Lung (tissue), 12 donors: Measurements from ENCODE around the gene PDXP. TPM values are rescaled to one million over a fixed set of nuclear protein-coding genes. Genes with fewer than 3 reads are reported as not detected.

Source experiments
- ATAC-seq: fragments of 200-7000 bp; cut with Tn5 transposase; one replicate; pipeline ENCODE4 v1.9.1; 2020; ENCODE audit warnings: moderate number of reproducible peaks; ENCODE audit not compliant: insufficient read depth, low FRiP score
- DNase-seq, 3 donors: peaks; one replicate each; pipeline ENCODE4 v3.0.0-alpha.2; 2013 to 2017
- H3K27ac ChIP-seq, 2 donors: one replicate each; pipeline ENCODE4 v1.5.1; 2013; ENCODE audit warnings: mild to moderate bottlenecking in 2 of 2, moderate library complexity in 2 of 2, control low read depth in 1 of 2, inconsistent platforms in 1 of 2, low read depth in 1 of 2, low read length in 1 of 2
- H3K27me3 ChIP-seq, 3 donors: one replicate each; pipeline ENCODE4 v1.5.1; 2013; ENCODE audit warnings: low read length in 2 of 3; ENCODE audit not compliant: control insufficient read depth in 3 of 3, insufficient read depth in 3 of 3
- H3K36me3 ChIP-seq, 4 donors: one replicate each; pipeline ENCODE4 v1.5.1; 2013; ENCODE audit warnings: low read length in 4 of 4, mild to moderate bottlenecking in 1 of 4, moderate library complexity in 1 of 4; ENCODE audit not compliant: control insufficient read depth in 4 of 4, insufficient read depth in 4 of 4
- H3K4me1 ChIP-seq, 5 donors: one replicate each; pipeline ENCODE4 v1.5.1; 2013; ENCODE audit warnings: low read length in 5 of 5, mild to moderate bottlenecking in 2 of 5, moderate library complexity in 1 of 5; ENCODE audit not compliant: control insufficient read depth in 5 of 5, insufficient read depth in 5 of 5
- H3K4me3 ChIP-seq: one replicate; pipeline ENCODE4 v1.5.1; 2013; ENCODE audit warnings: mild to moderate bottlenecking, control low read depth, moderate library complexity
- H3K9ac ChIP-seq, 2 donors: one replicate each; pipeline ENCODE4 v1.5.1; 2013; ENCODE audit warnings: low read length in 2 of 2, control low read depth in 1 of 2; ENCODE audit not compliant: insufficient read depth in 1 of 2
- H3K9me3 ChIP-seq, 4 donors: one replicate each; pipeline ENCODE4 v1.5.1; 2013; ENCODE audit warnings: low read length in 3 of 4, mild to moderate bottlenecking in 1 of 4, moderate library complexity in 1 of 4; ENCODE audit not compliant: control insufficient read depth in 4 of 4, insufficient read depth in 3 of 4
- WGBS, 2 donors: extraction: QIAGEN DNeasy Blood & Tissue Kit; methylation state at CpG; one replicate each; pipeline ENCODE4 v1.1.7; 2013; 5-methylcytosine and 5-hydroxymethylcytosine counted together
- polyA plus RNA-seq, 2 donors: library from polyadenylated mRNA; stranded (reverse); fragments of 200-250 nt; gene quantifications; one replicate each; pipeline ENCODE4 v1.2.1, GENCODE V29; 2013
- total RNA-seq, 2 donors: library from RNA; depleted of rRNA in 1 of 2; stranded (reverse); fragments of >200 nt in 1 of 2; gene quantifications; one replicate each; pipeline ENCODE4 v1.2.1, GENCODE V29; 2014 to 2021
- TF ChIP-seq, protein P1 (sequence below): IDR thresholded peaks from 2 replicates; pipeline ENCODE4 v1.5.1; 2012; ENCODE audit warnings: mild to moderate bottlenecking; ENCODE audit errors: control extremely low read depth, extremely low read depth
- donor health status: control.
- donor health status: control.
- donor health status: Bipolar disorder and iron deficiency.
- donor health status: healthy.
- donor health status: DM: yes; HTN: yes; CAD: no.

PDXP gene
- total and polyA plus RNA-seq, 4 donors, result 4.4 to 7.4 (median 6.5) TPM

DNA sequence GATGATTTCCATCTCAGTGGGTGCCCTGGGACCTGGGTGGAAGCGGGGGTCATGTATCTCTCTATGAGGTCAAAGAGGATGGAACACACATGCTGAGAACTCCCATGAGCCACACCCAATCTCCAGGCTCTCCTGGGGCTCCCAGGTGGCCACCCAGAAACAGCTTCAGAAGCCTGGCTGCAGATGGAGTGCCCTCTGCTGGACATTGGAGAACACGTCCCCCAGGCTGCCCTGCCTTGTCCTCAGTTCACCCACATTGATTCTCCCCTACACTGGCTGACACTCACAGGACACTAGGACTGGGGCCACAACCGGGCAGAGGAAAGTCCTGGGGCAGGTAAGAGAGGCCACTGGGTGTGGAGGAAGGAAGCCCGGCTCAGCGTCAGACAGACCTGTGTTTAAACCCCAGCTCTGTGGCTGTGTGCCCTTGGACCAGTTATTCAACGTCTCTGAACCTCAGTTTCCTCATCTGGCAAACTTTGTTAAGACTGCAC, 23.1 kb downstream of the PDXP start:
- Histone ChIP-seq H3K9ac (no peak overlapping the region), H3K27ac (no peak overlapping the region), H3K36me3 (peaks cover 0 to 7% (median 4%) of the 10 kb centered on the region in 4 donors), H3K9me3 (no peaks in the 10 kb centered on the region), H3K4me1 (peaks cover 0 to 8% (median 5%) of the 10 kb centered on the region in 5 donors), H3K27me3 (no peaks in the 10 kb centered on the region), H3K4me3 (no peak overlapping the region)
- WGBS, 2 donors, result 24 to 31% methylated on average over 6 of the region's 6 CpGs
- ATAC-seq (no peak), DNase-seq (peak; percentile 73 to 76 (median 75))
- TF ChIP-seq, protein P1, sequence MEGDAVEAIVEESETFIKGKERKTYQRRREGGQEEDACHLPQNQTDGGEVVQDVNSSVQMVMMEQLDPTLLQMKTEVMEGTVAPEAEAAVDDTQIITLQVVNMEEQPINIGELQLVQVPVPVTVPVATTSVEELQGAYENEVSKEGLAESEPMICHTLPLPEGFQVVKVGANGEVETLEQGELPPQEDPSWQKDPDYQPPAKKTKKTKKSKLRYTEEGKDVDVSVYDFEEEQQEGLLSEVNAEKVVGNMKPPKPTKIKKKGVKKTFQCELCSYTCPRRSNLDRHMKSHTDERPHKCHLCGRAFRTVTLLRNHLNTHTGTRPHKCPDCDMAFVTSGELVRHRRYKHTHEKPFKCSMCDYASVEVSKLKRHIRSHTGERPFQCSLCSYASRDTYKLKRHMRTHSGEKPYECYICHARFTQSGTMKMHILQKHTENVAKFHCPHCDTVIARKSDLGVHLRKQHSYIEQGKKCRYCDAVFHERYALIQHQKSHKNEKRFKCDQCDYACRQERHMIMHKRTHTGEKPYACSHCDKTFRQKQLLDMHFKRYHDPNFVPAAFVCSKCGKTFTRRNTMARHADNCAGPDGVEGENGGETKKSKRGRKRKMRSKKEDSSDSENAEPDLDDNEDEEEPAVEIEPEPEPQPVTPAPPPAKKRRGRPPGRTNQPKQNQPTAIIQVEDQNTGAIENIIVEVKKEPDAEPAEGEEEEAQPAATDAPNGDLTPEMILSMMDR, result peak; percentile 68

- no peak for ATAC-seq
- 80 to 81% methylated on average over 16 of the region's 16 CpGs for WGBS, 2 donors
- no peak overlapping the region for H3K9ac ChIP-seq
Measured at GRCh38 chr22:37684803-37685615, 26.5 kb downstream of the PDXP start.

DNA sequence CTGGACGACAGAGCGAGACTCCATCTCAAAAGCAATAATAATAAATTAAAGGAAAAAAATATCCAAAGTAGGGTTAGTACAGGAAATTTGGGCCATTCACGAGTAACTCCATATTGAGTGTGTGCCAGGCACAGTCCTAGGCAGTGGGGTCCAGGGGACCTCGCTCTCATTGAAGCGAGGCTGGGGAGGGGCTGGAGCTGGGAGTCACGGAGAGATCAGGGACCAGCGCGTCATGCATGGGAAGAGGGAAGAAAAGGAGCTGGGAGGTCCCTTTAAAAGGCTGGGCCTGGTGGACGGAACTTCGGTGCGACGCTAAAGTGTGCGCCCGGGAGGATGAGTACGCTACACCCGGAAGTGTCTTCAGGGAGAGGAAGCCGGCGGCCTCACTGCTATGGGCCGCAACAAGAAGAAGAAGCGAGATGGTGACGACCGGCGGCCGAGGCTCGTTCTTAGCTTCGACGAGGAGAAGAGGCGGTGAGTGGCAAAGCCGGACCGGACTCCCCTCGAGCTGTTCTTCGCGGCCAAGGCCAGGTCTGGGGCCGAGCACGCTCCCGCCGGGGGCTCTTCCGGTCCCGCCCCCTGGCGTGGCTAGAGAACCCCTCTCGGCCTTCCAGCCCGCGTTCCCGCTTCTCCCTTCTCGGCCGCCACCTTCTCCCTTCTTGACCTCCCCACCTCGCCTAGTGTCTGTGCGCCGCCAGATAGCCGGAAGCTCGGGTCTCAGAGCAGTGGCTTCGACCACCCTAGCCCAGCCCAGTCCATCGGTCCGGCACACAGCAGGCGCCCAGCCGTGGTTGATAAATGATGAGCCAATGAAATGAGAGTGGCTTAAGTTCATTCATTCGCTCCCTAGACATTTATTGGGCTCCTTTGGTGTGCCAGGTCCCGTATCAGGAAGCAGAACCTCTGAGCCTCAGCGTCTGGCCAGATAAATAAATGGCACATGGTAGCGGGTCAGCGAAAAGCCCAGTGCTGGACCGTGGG, 27.8 kb downstream of the PDXP start, which contains the start of gene NOL12:
TSS of gene NOL12 (plus strand) at position 342 of the 981 bp plus-strand sequence. CDS start at position 392, 50 bp downstream.
- H3K9ac ChIP-seq, result peak within 1 kb of the TSS; percentile 50 to 71
- peak within 1 kb of the TSS; percentile 91 for H3K4me3 ChIP-seq
- H3K27ac ChIP-seq, result peak within 1 kb of the TSS; percentile 77 to 92
- TF ChIP-seq, protein P1, result no peak
- peak; percentile 90 to 95 (median 93) for DNase-seq
- ATAC-seq, result peak; percentile 86
- 2 to 4% methylated on average over 52 to 62 of the region's 62 CpGs for whole genome bisulfite sequencing, 2 donors
- H3K9me3 ChIP-seq, result no peaks in the 10 kb centered on the region
- peaks cover 0 to 24% (median 9%) of the 10 kb centered on the region in 4 donors for H3K36me3 ChIP-seq
- H3K27me3 ChIP-seq, result no peaks in the 10 kb centered on the region
- peaks cover 0 to 10% (median 4%) of the 10 kb centered on the region in 5 donors for H3K4me1 ChIP-seq

More at GRCh38 chr22:37684803-37685615, 26.5 kb downstream of the PDXP start:
- Histone ChIP-seq H3K27me3 (no peaks in the 10 kb centered on the region), H3K4me3 (no peak overlapping the region), H3K27ac (no peak overlapping the region), H3K9me3 (no peaks in the 10 kb centered on the region), H3K4me1 (peaks cover 0 to 10% (median 4%) of the 10 kb centered on the region in 5 donors), H3K36me3 (peaks cover 2 to 13% (median 9%) of the 10 kb centered on the region in 4 donors)
- no peak for DNase-seq
- TF ChIP-seq, protein P1, result no peak
